Measurements from ENCODE around the gene SIT1. TPM values are rescaled to one million over a fixed set of nuclear protein-coding genes. Genes with fewer than 3 reads are reported as not detected.
A peak's percentile ranks its signal among the peaks of the same experiment; 100 is the strongest.

Gene SIT1
- total RNA-seq, 1 donor from 2014 or later, result not detected

- H3K9me3 ChIP-seq (ENCODE audit: insufficient read depth, low read depth, low read length), result no peaks in the 10 kb centered on the region
- H3K9ac ChIP-seq (ENCODE audit: low read length), result peak overlapping the region; percentile 81
- Mint-ChIP-seq H3K36me3 (ENCODE audit: low read depth, unreplicated experiment) (peaks cover 14% of the 10 kb centered on the region), H3K27ac (ENCODE audit: unreplicated experiment) (peak overlapping the region; percentile 41), H3K9me3 (ENCODE audit: unreplicated experiment) (no peaks in the 10 kb centered on the region), H3K4me1 (ENCODE audit: low read depth, unreplicated experiment) (peaks cover 13% of the 10 kb centered on the region), H3K27me3 (ENCODE audit: low read depth, unreplicated experiment) (no peaks in the 10 kb centered on the region), H3K4me3 (ENCODE audit: unreplicated experiment) (peak overlapping the region; percentile 86)
- peaks cover 17% of the 10 kb centered on the region for H4K20me1 ChIP-seq (ENCODE audit: insufficient read depth, low read length)
- H3K36me3 ChIP-seq (ENCODE audit: insufficient read depth, low read length), result no peaks in the 10 kb centered on the region
- no peak for TF ChIP-seq EZH2 (IDR thresholded peaks at IDR 0.05; ENCODE audit: insufficient read depth, low read length)
- no peak for TF ChIP-seq CTCF (IDR thresholded peaks at IDR 0.05; ENCODE audit: insufficient read depth, low read depth, low read length)
- peak overlapping the region; percentile 33 for H3K27ac ChIP-seq (ENCODE audit: low read depth, low read length)
- H3K4me3 ChIP-seq (ENCODE audit: insufficient read depth, low read depth, low read length), result peak overlapping the region; percentile 67
- H3K79me2 ChIP-seq (ENCODE audit: insufficient read depth, low read length), result peaks cover 16% of the 10 kb centered on the region
- H3K4me1 ChIP-seq (ENCODE audit: insufficient read depth, low read length), result peaks cover 25% of the 10 kb centered on the region
- H3K27me3 ChIP-seq (ENCODE audit: insufficient read depth, low read length), result no peaks in the 10 kb centered on the region
- H2AFZ ChIP-seq (ENCODE audit: low read depth, low read length), result peak overlapping the region; percentile 76
- FAIRE-seq (no peak), DNase-seq (ENCODE audit: low read depth) (no peak)
- H3K4me2 ChIP-seq (ENCODE audit: low read length), result peak overlapping the region; percentile 93
These were observed 45.2 kb downstream of the SIT1 start for GRCh38 chr9:35605351-35606137.

- peaks cover 16% of the 10 kb centered on the region for H3K79me2 ChIP-seq (ENCODE audit: insufficient read depth, low read length)
- peaks cover 12% of the 10 kb centered on the region for H3K36me3 Mint-ChIP-seq (ENCODE audit: low read depth, unreplicated experiment)
These were observed 46.0 kb downstream of the SIT1 start, which contains the start of gene TESK1 for GRCh38 chr9:35604578-35605350. Gene TESK1, plus strand, starts transcription at chr9:35605262. Its CDS starts 358 bp downstream, at chr9:35605620.

More at GRCh38 chr9:35604578-35605350, 46.0 kb downstream of the SIT1 start, which contains the start of gene TESK1:
- TF ChIP-seq EZH2 (IDR thresholded peaks at IDR 0.05; ENCODE audit: insufficient read depth, low read length), result no peak
- TF ChIP-seq CTCF (IDR thresholded peaks at IDR 0.05; ENCODE audit: insufficient read depth, low read depth, low read length), result no peak
- Mint-ChIP-seq H3K27me3 (ENCODE audit: low read depth, unreplicated experiment) (no peaks in the 10 kb centered on the region), H3K27ac (ENCODE audit: unreplicated experiment) (peak within 1 kb of the TSS; percentile 96), H3K4me3 (ENCODE audit: unreplicated experiment) (peak within 1 kb of the TSS; percentile 96), H3K9me3 (ENCODE audit: unreplicated experiment) (no peaks in the 10 kb centered on the region), H3K4me1 (ENCODE audit: low read depth, unreplicated experiment) (peaks cover 13% of the 10 kb centered on the region)
- peak within 1 kb of the TSS; percentile 93 for H3K4me2 ChIP-seq (ENCODE audit: low read length)
- H3K27ac ChIP-seq (ENCODE audit: low read depth, low read length), result peak within 1 kb of the TSS; percentile 61
- FAIRE-seq (no peak), DNase-seq (ENCODE audit: low read depth) (peak; percentile 19)
- H2AFZ ChIP-seq (ENCODE audit: low read depth, low read length), result peak within 1 kb of the TSS; percentile 86
- no peaks in the 10 kb centered on the region for H3K36me3 ChIP-seq (ENCODE audit: insufficient read depth, low read length)
- no peaks in the 10 kb centered on the region for H3K9me3 ChIP-seq (ENCODE audit: insufficient read depth, low read depth, low read length)
- peaks cover 25% of the 10 kb centered on the region for H3K4me1 ChIP-seq (ENCODE audit: insufficient read depth, low read length)
- peak within 1 kb of the TSS; percentile 67 for H3K4me3 ChIP-seq (ENCODE audit: insufficient read depth, low read depth, low read length)
- H3K27me3 ChIP-seq (ENCODE audit: insufficient read depth, low read length), result no peaks in the 10 kb centered on the region
- peaks cover 17% of the 10 kb centered on the region for H4K20me1 ChIP-seq (ENCODE audit: insufficient read depth, low read length)
- peak within 1 kb of the TSS; percentile 81 for H3K9ac ChIP-seq (ENCODE audit: low read length)

Measured in astrocyte (in vitro differentiated cells and primary cell).